CD14-positive monocyte (primary cell): ENCODE measurements around the gene EXOSC5. TPM values are rescaled to one million over a fixed set of nuclear protein-coding genes. Genes with fewer than 3 reads are reported as not detected.
A peak's percentile ranks its signal among the peaks of the same experiment; 100 is the strongest.

Experiments used
- DNase-seq, 3 donors: peaks; one replicate each; pipeline ENCODE4 v3.0.0-alpha.2; 2011 to 2022
- H2AFZ ChIP-seq: 2 replicates; pipeline ENCODE4 v1.6.0; 2012; ENCODE audit warnings: mild to moderate bottlenecking, low read depth, low read length, inconsistent platforms; ENCODE audit not compliant: insufficient read depth, poor library complexity, severe bottlenecking
- H3K27ac ChIP-seq, 2 donors: 1 replicate in 1 of 2; 2 replicates in 1 of 2; pipeline ENCODE4 v1.5.1; 2012 to 2013; ENCODE audit warnings: low read length in 2 of 2, control low read depth in 1 of 2, inconsistent platforms in 1 of 2, low read depth in 1 of 2, mild to moderate bottlenecking in 1 of 2
- H3K27me3 ChIP-seq, 2 donors: one replicate each; pipeline versions ENCODE4 v1.6.0 to v1.6.1; 2011 to 2013; ENCODE audit warnings: low read length in 2 of 2; ENCODE audit not compliant: control insufficient read depth in 2 of 2, insufficient read depth in 2 of 2
- H3K36me3 ChIP-seq, 2 donors: replicated peaks in 1 of 2; 1 replicate in 1 of 2; 2 replicates in 1 of 2; pipeline versions ENCODE4 v1.5.1 to v1.6.1; 2012 to 2013; ENCODE audit warnings: low read length in 2 of 2, control low read depth in 1 of 2, inconsistent platforms in 1 of 2, mild to moderate bottlenecking in 1 of 2; ENCODE audit not compliant: insufficient read depth in 2 of 2, control insufficient read depth in 1 of 2
- H3K4me1 ChIP-seq, 2 donors: 1 replicate in 1 of 2; 2 replicates in 1 of 2; pipeline versions ENCODE4 v1.5.1 to v1.6.1; 2012 to 2013; ENCODE audit warnings: low read length in 2 of 2, control low read depth in 1 of 2, inconsistent platforms in 1 of 2, mild to moderate bottlenecking in 1 of 2, moderate library complexity in 1 of 2; ENCODE audit not compliant: insufficient read depth in 2 of 2, control insufficient read depth in 1 of 2
- H3K4me2 ChIP-seq: replicated peaks from 2 replicates; pipeline ENCODE3; 2012; ENCODE audit warnings: low read length, moderate library complexity, mild to moderate bottlenecking; ENCODE audit not compliant: poor library complexity, severe bottlenecking; ENCODE audit errors: extremely low read depth
- H3K4me3 ChIP-seq, 3 experiments: fragments of 200-600 bp in 1 of 3; sonication (generic) in 1 of 3; replicated peaks in 1 of 3; 1 replicate in 2 of 3; 2 replicates in 1 of 3; pipeline ENCODE4 v1.5.1; 2011 to 2013; ENCODE audit warnings: low read length in 3 of 3, mild to moderate bottlenecking in 3 of 3, control low read depth in 2 of 3, low read depth in 2 of 3, inconsistent platforms in 1 of 3, moderate library complexity in 1 of 3
- H3K79me2 ChIP-seq: 2 replicates; pipeline ENCODE4 v1.6.0; 2012; ENCODE audit warnings: mild to moderate bottlenecking, control low read depth, inconsistent platforms, low read length, moderate library complexity; ENCODE audit not compliant: insufficient read depth
- H3K9ac ChIP-seq: 2 replicates; pipeline ENCODE4 v1.6.0; 2017; ENCODE audit warnings: low read length, mild to moderate bottlenecking; ENCODE audit not compliant: insufficient read depth, poor library complexity, severe bottlenecking
- H3K9me3 ChIP-seq, 2 donors: replicated peaks in 1 of 2; 1 replicate in 1 of 2; 2 replicates in 1 of 2; pipeline versions ENCODE4 v1.5.1 to v1.6.1; 2012 to 2013; ENCODE audit warnings: low read length in 2 of 2, control low read depth in 1 of 2; ENCODE audit not compliant: control insufficient read depth in 1 of 2, insufficient read depth in 1 of 2
- H4K20me1 ChIP-seq: 2 replicates; pipeline ENCODE4 v1.6.0; 2012; ENCODE audit warnings: mild to moderate bottlenecking, low read length, control low read depth, moderate library complexity; ENCODE audit not compliant: insufficient read depth
- H3K27ac Mint-ChIP-seq, 7 donors: one replicate each; pipeline ENCODE4 v1.8.0; 2020; ENCODE audit warnings: mild to moderate bottlenecking in 7 of 7, mixed read lengths in 7 of 7, moderate library complexity in 6 of 7, inconsistent platforms in 2 of 7
- H3K27me3 Mint-ChIP-seq, 3 donors: one replicate each; pipeline ENCODE4 v1.8.0; 2021 to 2022; ENCODE audit warnings: low read depth in 3 of 3, mild to moderate bottlenecking in 3 of 3, mixed read lengths in 3 of 3, moderate library complexity in 3 of 3, inconsistent platforms in 1 of 3
- H3K36me3 Mint-ChIP-seq, 2 donors: one replicate each; pipeline ENCODE4 v1.8.0; 2020; ENCODE audit warnings: mixed read lengths in 2 of 2, inconsistent platforms in 1 of 2, mild to moderate bottlenecking in 1 of 2
- H3K4me1 Mint-ChIP-seq: one replicate; pipeline ENCODE4 v1.8.0; 2020; ENCODE audit warnings: mild to moderate bottlenecking, mixed read lengths
- H3K4me3 Mint-ChIP-seq, 2 donors: one replicate each; pipeline ENCODE4 v1.8.0; 2020; ENCODE audit warnings: mild to moderate bottlenecking in 2 of 2, mixed read lengths in 2 of 2, moderate library complexity in 1 of 2
- H3K9me3 Mint-ChIP-seq, 7 donors: one replicate each; pipeline ENCODE4 v1.8.0; 2020 to 2022; ENCODE audit warnings: mixed read lengths in 7 of 7, mild to moderate bottlenecking in 6 of 7, moderate library complexity in 6 of 7, inconsistent platforms in 2 of 7
- WGBS: methylation state at CpG from one replicate; pipeline ENCODE4 v1.1.5; 2013; ENCODE audit warnings: missing lambda C conversion rate; ENCODE audit not compliant: insufficient coverage; 5-methylcytosine and 5-hydroxymethylcytosine counted together
- intact Hi-C, 2 donors: fragments of 100-400 bp; cut with micrococcal nuclease; formaldehyde crosslinking; loops; one replicate each; pipeline versions ENCODE4 v1.15.0 to v1.15.1; 2023
- polyA plus RNA-seq, 3 donors: library from polyadenylated mRNA; depleted of rRNA in 1 of 3; unstranded in 2 of 3; stranded (reverse) in 1 of 3; fragments of 300-500 nt in 2 of 3; fragments of >200 nt in 1 of 3; fragmentation: Illumina TruSeq in 2 of 3; gene quantifications; 1 replicate in 2 of 3; 2 replicates in 1 of 3; pipeline ENCODE4 v1.2.3, GENCODE V29; 2012 to 2021
- TF ChIP-seq, protein P1 (sequence below): fragments of 200-600 bp; IDR thresholded peaks from one replicate; pipeline ENCODE4 v1.8.0; 2022; ENCODE audit warnings: antibody characterized with exemption, mild to moderate bottlenecking

Gene EXOSC5
- polyA plus RNA-seq, 3 donors: 24.0 to 58.7 (median 40.5) TPM

DNA sequence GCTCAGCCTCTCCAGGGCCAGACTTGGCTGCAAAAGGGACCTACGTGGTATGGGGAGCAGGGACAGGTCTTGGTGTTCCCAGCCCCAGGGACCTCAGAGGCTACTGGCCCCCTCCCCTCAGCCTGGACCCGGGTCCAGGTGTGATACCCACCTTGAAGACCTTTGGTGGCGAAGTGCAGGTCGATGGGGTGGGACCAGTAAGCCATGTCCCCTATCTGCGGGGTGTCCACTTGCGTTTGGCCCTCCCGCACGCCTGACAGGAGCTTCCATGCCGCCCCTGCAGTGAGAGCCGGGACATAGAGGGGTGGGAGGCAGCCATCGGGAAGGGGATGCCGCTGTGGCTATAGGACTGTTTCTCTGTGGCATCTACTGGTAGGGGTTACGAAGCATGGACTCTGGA lies 39.4 kb downstream of the EXOSC5 start:
- Histone ChIP-seq H2AFZ (no peak overlapping the region), H3K4me2 (no peak overlapping the region), H3K36me3 (peaks cover 0 to 6% of the 10 kb centered on the region in 2 donors), H3K4me3 (peak overlapping the region in 1 of 3 experiments; percentile 13), H3K79me2 (peaks cover 29% of the 10 kb centered on the region), H3K4me1 (peaks cover 50 to 52% of the 10 kb centered on the region in 2 donors), H3K27me3 (no peaks in the 10 kb centered on the region), H3K9me3 (no peaks in the 10 kb centered on the region), H3K27ac (peak overlapping the region; percentile 7 to 63), H4K20me1 (peaks cover 9% of the 10 kb centered on the region), H3K9ac (no peak overlapping the region)
- TF ChIP-seq, protein P1, sequence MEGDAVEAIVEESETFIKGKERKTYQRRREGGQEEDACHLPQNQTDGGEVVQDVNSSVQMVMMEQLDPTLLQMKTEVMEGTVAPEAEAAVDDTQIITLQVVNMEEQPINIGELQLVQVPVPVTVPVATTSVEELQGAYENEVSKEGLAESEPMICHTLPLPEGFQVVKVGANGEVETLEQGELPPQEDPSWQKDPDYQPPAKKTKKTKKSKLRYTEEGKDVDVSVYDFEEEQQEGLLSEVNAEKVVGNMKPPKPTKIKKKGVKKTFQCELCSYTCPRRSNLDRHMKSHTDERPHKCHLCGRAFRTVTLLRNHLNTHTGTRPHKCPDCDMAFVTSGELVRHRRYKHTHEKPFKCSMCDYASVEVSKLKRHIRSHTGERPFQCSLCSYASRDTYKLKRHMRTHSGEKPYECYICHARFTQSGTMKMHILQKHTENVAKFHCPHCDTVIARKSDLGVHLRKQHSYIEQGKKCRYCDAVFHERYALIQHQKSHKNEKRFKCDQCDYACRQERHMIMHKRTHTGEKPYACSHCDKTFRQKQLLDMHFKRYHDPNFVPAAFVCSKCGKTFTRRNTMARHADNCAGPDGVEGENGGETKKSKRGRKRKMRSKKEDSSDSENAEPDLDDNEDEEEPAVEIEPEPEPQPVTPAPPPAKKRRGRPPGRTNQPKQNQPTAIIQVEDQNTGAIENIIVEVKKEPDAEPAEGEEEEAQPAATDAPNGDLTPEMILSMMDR: no peak
- Mint-ChIP-seq H3K27ac (peak overlapping the region in 6 of 7 donors; percentile 51 to 88 (median 82)), H3K9me3 (no peaks in the 10 kb centered on the region), H3K36me3 (peaks cover 14 to 41% of the 10 kb centered on the region in 2 donors), H3K27me3 (no peaks in the 10 kb centered on the region), H3K4me3 (no peak overlapping the region), H3K4me1 (peaks cover 52% of the 10 kb centered on the region)
- WGBS: 94% methylated on average over 6 of the region's 13 CpGs
- no peak for DNase-seq
- intact Hi-C loops: loop anchor here in 1 of 2 donors (10.0 kb wide), 1 partner anchor 167 kb away; no protein-coding TSS in a partner anchor

GRCh38 chr19:41356984-41357739 lies 40.0 kb downstream of the EXOSC5 start:
- Histone ChIP-seq H3K79me2 (peaks cover 33% of the 10 kb centered on the region), H3K4me1 (peaks cover 47% of the 10 kb centered on the region in 2 donors), H4K20me1 (peaks cover 15% of the 10 kb centered on the region), H3K27me3 (no peaks in the 10 kb centered on the region), H3K9me3 (no peaks in the 10 kb centered on the region), H3K9ac (no peak overlapping the region), H3K27ac (peak overlapping the region; percentile 11 to 73), H2AFZ (no peak overlapping the region), H3K36me3 (peaks cover 0 to 6% of the 10 kb centered on the region in 2 donors), H3K4me2 (peak overlapping the region; percentile 37), H3K4me3 (peak overlapping the region in 1 of 3 experiments; percentile 42)
- 46% methylated on average over 7 of the region's 11 CpGs for WGBS
- intact Hi-C loops: loop anchor here in 1 of 2 donors (10.0 kb wide), 1 partner anchor 168 kb away; no protein-coding TSS in a partner anchor
- H3K4me1 Mint-ChIP-seq: peaks cover 47% of the 10 kb centered on the region
- H3K9me3 Mint-ChIP-seq: peaks cover 0 to 2% (median 0%) of the 10 kb centered on the region in 7 donors
- H3K36me3 Mint-ChIP-seq: peaks cover 14 to 41% of the 10 kb centered on the region in 2 donors
- no peaks in the 10 kb centered on the region for H3K27me3 Mint-ChIP-seq
- TF ChIP-seq, protein P1: no peak
- peak overlapping the region; percentile 24 to 60 for H3K4me3 Mint-ChIP-seq
- peak; percentile 40 to 58 (median 47) for DNase-seq
- peak overlapping the region; percentile 56 to 88 (median 84) for H3K27ac Mint-ChIP-seq
